Activated gamma-delta T cell treated with Interleukin-2 at 50 U/mL for 16 hours (primary cell): ENCODE data around the gene TMEM239.
"Not testable (repeated sequence)": the region's sequence is repeated elsewhere in the genome, so short reads cannot be mapped to it uniquely, and the experiment has no call there.

Source experiments
- DNase-seq: peaks from one replicate; pipeline ENCODE4 v3.0.0-alpha.2; 2020

The TMEM239 gene

GRCh38 chr20:2822073-2822472, 5.9 kb downstream of the TMEM239 start:
- DNase-seq, result peak; percentile 54

- DNase-seq, result no peak
Measured at GRCh38 chr20:2825761-2826160, 9.6 kb downstream of the TMEM239 start.

GRCh38 chr20:2826655-2827054, 10.5 kb downstream of the TMEM239 start:
- DNase-seq, result no peak

- DNase-seq, result no peak
Measured at GRCh38 chr20:2829376-2829775, 13.2 kb downstream of the TMEM239 start.

- DNase-seq, result not testable (repeated sequence)
Measured at GRCh38 chr20:2831206-2831605, 15.0 kb downstream of the TMEM239 start.

GRCh38 chr20:2833761-2834160, 17.6 kb downstream of the TMEM239 start:
- no peak for DNase-seq

- no peak for DNase-seq
Measured at GRCh38 chr20:2834401-2835110, 18.4 kb downstream of the TMEM239 start.

- DNase-seq, result no peak
Measured at GRCh38 chr20:2835331-2835796, 19.2 kb downstream of the TMEM239 start.

- no peak for DNase-seq
Measured at GRCh38 chr20:2836035-2836434, 19.9 kb downstream of the TMEM239 start.

- DNase-seq, result no peak
Measured at GRCh38 chr20:2837221-2837960, 21.2 kb downstream of the TMEM239 start.

- DNase-seq, result no peak
Measured at GRCh38 chr20:2838170-2838797, 22.1 kb downstream of the TMEM239 start.

GRCh38 chr20:2838847-2839671, 22.9 kb downstream of the TMEM239 start:
- no peak for DNase-seq

- DNase-seq, result no peak
Measured at GRCh38 chr20:2839732-2840137, 23.6 kb downstream of the TMEM239 start.

GRCh38 chr20:2840138-2840966, 24.2 kb downstream of the TMEM239 start, which contains the start of the genes PCED1A and VPS16:
TSS of gene PCED1A (minus strand) at chr20:2840655. CDS start at chr20:2839912, 743 bp downstream.
TSS of gene VPS16 (plus strand) at chr20:2840745. CDS start at chr20:2840775, 30 bp downstream.
- peak; percentile 84 for DNase-seq

- no peak for DNase-seq
Measured at GRCh38 chr20:2840967-2841531, 24.9 kb downstream of the TMEM239 start.

- no peak for DNase-seq
Measured at GRCh38 chr20:2845607-2846006, 29.4 kb downstream of the TMEM239 start.

- DNase-seq, result no peak
Measured at GRCh38 chr20:2846698-2847097, 30.5 kb downstream of the TMEM239 start.

GRCh38 chr20:2847802-2848201, 31.6 kb downstream of the TMEM239 start:
- DNase-seq, result no peak

- DNase-seq, result no peak
Measured at GRCh38 chr20:2849529-2849928, 33.4 kb downstream of the TMEM239 start.

- DNase-seq, result no peak
Measured at GRCh38 chr20:2851086-2851485, 34.9 kb downstream of the TMEM239 start.

- DNase-seq, result no peak
Measured at GRCh38 chr20:2858591-2858990, 42.4 kb downstream of the TMEM239 start.
